T-helper 2 cell treated with Interferon-gamma antibody and Interleukin-4, amounts not matched to agents 5 μg/mL and 100 μg/mL, for 36 hours (primary cell): ENCODE data around the gene CNTROB.
A peak's percentile ranks its signal among the peaks of the same experiment; 100 is the strongest.

Experiments
- DNase-seq: peaks from one replicate; pipeline ENCODE4 v3.0.0; 2021; ENCODE audit warnings: low spot score
- H3K27ac Mint-ChIP-seq: one replicate; pipeline ENCODE4 v1.8.0; 2021; ENCODE audit warnings: mild to moderate bottlenecking, mixed read lengths
- H3K27me3 Mint-ChIP-seq: one replicate; pipeline ENCODE4 v1.8.0; 2021; ENCODE audit warnings: low read depth, mixed read lengths
- H3K36me3 Mint-ChIP-seq: one replicate; pipeline ENCODE4 v1.8.0; 2021; ENCODE audit warnings: low read depth, mixed read lengths
- H3K4me1 Mint-ChIP-seq: one replicate; pipeline ENCODE4 v1.8.0; 2021; ENCODE audit warnings: low read depth, mixed read lengths
- H3K4me3 Mint-ChIP-seq: one replicate; pipeline ENCODE4 v1.8.0; 2022; ENCODE audit warnings: mild to moderate bottlenecking, moderate library complexity, mixed read lengths
- H3K9me3 Mint-ChIP-seq: one replicate; pipeline ENCODE4 v1.8.0; 2021; ENCODE audit warnings: mixed read lengths

CNTROB gene

DNA sequence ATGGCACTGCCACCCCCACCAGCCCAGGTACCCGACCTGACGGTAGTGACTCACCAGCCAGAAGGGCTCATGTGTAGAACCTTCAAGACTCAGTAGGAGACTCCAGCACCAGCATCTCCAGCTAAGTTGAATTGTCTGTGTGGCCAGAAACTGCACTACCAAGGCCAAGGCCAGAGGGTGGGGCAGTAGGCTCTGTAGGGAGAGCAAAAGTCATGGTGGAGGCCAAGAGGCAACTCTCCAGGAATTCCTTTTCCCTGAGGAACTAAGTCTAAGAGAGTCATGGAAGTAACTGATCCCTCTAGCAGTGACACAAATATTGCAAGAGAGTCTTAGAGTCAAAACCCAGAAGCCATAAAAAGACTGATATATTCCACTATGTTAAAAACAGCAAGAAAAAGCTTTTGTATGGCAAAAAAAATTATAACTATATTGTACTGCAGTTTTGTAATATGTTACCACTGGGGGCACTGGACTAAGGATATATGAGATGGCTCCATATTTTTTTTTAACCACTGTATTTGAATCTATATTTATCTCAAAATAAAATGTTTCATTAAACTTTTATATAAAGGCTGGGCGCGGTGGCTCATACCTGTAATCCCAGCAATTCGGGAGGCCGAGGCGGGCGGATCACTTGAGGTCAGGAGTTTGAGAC, 40.3 kb downstream of the CNTROB start:
- peaks cover 3% of the 10 kb centered on the region for H3K4me1 Mint-ChIP-seq
- peaks cover 21% of the 10 kb centered on the region for H3K9me3 Mint-ChIP-seq
- peaks cover 7% of the 10 kb centered on the region for H3K36me3 Mint-ChIP-seq
- no peak for DNase-seq
- peaks cover 11% of the 10 kb centered on the region for H3K27me3 Mint-ChIP-seq
- no peak overlapping the region for H3K27ac Mint-ChIP-seq
- no peak overlapping the region for H3K4me3 Mint-ChIP-seq

- Mint-ChIP-seq H3K4me1 (no peaks in the 10 kb centered on the region), H3K9me3 (peaks cover 24% of the 10 kb centered on the region), H3K27me3 (peaks cover 12% of the 10 kb centered on the region), H3K27ac (no peak overlapping the region), H3K4me3 (no peak overlapping the region), H3K36me3 (peaks cover 7% of the 10 kb centered on the region)
- DNase-seq: no peak
These were observed 42.7 kb downstream of the CNTROB start for GRCh38 chr17:7974638-7975131.

DNA sequence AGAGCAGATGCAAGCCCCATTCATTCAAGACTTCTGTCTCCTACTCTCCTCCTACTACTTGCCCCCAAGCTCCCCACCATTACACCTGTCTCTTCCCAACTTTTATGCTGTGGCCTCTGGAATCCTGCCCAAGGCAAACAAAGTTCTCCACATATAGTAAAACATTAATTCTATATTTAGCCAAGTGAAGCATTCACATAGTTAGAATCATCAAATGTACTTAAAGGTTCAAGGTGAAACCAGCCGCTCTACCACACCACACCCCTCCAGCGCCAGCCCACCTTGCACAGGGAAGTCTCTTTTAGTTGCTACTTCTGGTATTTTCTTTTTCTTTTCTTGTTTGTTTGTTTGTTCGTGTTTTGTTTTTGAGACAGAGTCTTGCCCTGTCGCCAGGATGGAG, 45.0 kb downstream of the CNTROB start:
- Mint-ChIP-seq H3K36me3 (peaks cover 7% of the 10 kb centered on the region), H3K27ac (no peak overlapping the region), H3K9me3 (peaks cover 24% of the 10 kb centered on the region), H3K27me3 (peaks cover 3% of the 10 kb centered on the region), H3K4me3 (no peak overlapping the region), H3K4me1 (no peaks in the 10 kb centered on the region)
- no peak for DNase-seq

DNA sequence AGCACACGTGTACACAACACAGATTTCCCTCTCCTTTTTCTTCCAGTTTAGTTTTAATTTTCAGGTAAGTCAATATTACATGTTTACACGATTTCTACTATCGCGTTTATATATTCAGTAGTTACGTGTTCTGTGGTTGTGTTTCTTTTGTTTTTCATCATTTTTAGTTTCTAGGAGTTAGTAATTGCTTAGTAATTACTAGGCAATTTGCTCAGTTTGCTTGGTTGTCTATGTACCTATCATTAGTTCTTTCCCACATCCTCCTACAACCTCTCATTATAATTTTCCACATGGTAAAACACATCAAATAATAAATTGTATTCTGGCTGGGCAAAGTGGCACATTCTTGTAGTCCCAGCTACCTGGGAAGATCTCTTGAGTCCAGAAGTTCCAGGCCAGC, 45.8 kb downstream of the CNTROB start:
- peaks cover 5% of the 10 kb centered on the region for H3K27me3 Mint-ChIP-seq
- no peak overlapping the region for H3K4me3 Mint-ChIP-seq
- H3K4me1 Mint-ChIP-seq: peaks cover 5% of the 10 kb centered on the region
- peaks cover 7% of the 10 kb centered on the region for H3K36me3 Mint-ChIP-seq
- no peak for DNase-seq
- H3K9me3 Mint-ChIP-seq: peaks cover 24% of the 10 kb centered on the region
- H3K27ac Mint-ChIP-seq: no peak overlapping the region

DNA sequence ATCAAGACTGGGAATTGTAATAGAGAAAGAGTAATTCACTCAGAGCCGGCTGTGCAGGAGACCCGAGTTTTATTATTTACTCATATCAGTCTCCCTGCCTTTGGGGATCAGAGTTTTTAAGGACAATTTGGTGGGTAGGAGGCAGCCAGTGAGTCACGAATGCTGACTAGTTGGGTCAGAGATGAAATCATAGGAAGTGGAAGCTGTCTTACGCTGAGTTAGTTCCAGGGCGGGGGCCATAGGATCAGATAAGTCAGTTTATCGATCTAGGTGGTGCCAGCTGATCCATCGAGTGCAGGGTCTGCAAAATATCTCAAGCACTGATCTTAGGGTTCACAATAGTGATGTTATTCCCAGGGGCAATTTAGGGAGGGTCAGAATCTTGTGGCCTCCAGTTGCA, 50.2 kb downstream of the CNTROB start:
- Mint-ChIP-seq H3K27me3 (peaks cover 5% of the 10 kb centered on the region), H3K27ac (no peak overlapping the region)
- no peak for DNase-seq

DNA sequence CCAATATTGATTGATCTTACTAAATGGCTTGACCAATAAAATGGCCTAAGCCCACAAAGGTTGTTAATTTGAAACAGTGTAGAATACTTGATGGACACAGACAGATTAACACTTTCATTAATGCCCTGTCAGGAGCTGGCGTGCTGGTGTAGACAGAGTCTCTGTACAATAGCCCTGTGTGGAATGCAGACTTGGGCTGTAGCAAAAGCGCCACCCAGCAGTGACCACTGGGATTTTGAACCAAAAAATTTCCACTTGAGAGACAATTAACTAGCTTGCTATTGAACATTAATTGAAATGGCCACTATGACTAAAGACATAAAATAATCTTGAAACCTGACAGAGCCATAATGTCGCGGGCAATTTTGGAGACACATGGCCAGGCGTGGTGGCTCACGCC, 50.7 kb downstream of the CNTROB start:
- no peaks in the 10 kb centered on the region for H3K36me3 Mint-ChIP-seq
- H3K27ac Mint-ChIP-seq: no peak overlapping the region
- peaks cover 5% of the 10 kb centered on the region for H3K27me3 Mint-ChIP-seq
- H3K9me3 Mint-ChIP-seq: peaks cover 2% of the 10 kb centered on the region
- no peak overlapping the region for H3K4me3 Mint-ChIP-seq
- DNase-seq: no peak
- H3K4me1 Mint-ChIP-seq: peaks cover 5% of the 10 kb centered on the region

More for the DNA sequence above, 50.2 kb downstream of the CNTROB start:
- H3K36me3 Mint-ChIP-seq: no peaks in the 10 kb centered on the region
- peaks cover 5% of the 10 kb centered on the region for H3K4me1 Mint-ChIP-seq
- peaks cover 4% of the 10 kb centered on the region for H3K9me3 Mint-ChIP-seq
- H3K4me3 Mint-ChIP-seq: no peak overlapping the region

DNA sequence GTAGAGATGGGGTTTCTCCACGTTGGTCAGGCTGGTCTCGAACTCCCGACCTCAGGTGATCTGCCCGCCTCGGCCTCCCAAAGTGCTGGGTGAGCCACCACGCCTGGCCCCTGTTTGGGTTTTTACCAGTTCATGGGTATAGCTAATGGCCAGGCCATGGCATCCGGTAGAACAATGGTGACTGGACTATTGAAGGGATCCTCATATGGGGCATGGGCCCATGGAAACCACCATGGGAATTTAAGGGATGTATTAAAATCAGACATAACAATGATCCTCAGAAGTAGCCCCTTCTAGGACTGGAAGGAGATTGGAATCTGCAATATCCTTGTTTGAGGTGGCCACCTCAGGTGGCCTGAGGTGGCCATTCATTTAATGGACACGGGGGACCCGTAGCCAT, 52.9 kb downstream of the CNTROB start:
- no peaks in the 10 kb centered on the region for H3K9me3 Mint-ChIP-seq
- DNase-seq: no peak
- H3K4me3 Mint-ChIP-seq: no peak overlapping the region
- H3K27ac Mint-ChIP-seq: no peak overlapping the region
- no peaks in the 10 kb centered on the region for H3K36me3 Mint-ChIP-seq
- peaks cover 3% of the 10 kb centered on the region for H3K27me3 Mint-ChIP-seq
- peaks cover 15% of the 10 kb centered on the region for H3K4me1 Mint-ChIP-seq

GRCh38 chr17:7987112-7987893, 55.3 kb downstream of the CNTROB start:
- H3K27me3 Mint-ChIP-seq: peaks cover under 1% of the 10 kb centered on the region
- no peaks in the 10 kb centered on the region for H3K36me3 Mint-ChIP-seq
- H3K27ac Mint-ChIP-seq: peak overlapping the region; percentile 17
- DNase-seq: no peak
- H3K4me1 Mint-ChIP-seq: peaks cover 24% of the 10 kb centered on the region
- H3K4me3 Mint-ChIP-seq: no peak overlapping the region
- H3K9me3 Mint-ChIP-seq: no peaks in the 10 kb centered on the region

GRCh38 chr17:7988750-7989178, 56.8 kb downstream of the CNTROB start:
- H3K27me3 Mint-ChIP-seq: no peaks in the 10 kb centered on the region
- peaks cover 24% of the 10 kb centered on the region for H3K4me1 Mint-ChIP-seq
- H3K4me3 Mint-ChIP-seq: no peak overlapping the region
- DNase-seq: peak; percentile 37
- no peaks in the 10 kb centered on the region for H3K9me3 Mint-ChIP-seq
- H3K27ac Mint-ChIP-seq: no peak overlapping the region
- no peaks in the 10 kb centered on the region for H3K36me3 Mint-ChIP-seq

GRCh38 chr17:7989781-7990655, 58.0 kb downstream of the CNTROB start:
- Mint-ChIP-seq H3K27me3 (peaks cover 6% of the 10 kb centered on the region), H3K36me3 (no peaks in the 10 kb centered on the region), H3K4me1 (peaks cover 24% of the 10 kb centered on the region), H3K4me3 (peak overlapping the region; percentile 76), H3K9me3 (no peaks in the 10 kb centered on the region), H3K27ac (peak overlapping the region; percentile 72)
- peak; percentile 88 for DNase-seq

DNA sequence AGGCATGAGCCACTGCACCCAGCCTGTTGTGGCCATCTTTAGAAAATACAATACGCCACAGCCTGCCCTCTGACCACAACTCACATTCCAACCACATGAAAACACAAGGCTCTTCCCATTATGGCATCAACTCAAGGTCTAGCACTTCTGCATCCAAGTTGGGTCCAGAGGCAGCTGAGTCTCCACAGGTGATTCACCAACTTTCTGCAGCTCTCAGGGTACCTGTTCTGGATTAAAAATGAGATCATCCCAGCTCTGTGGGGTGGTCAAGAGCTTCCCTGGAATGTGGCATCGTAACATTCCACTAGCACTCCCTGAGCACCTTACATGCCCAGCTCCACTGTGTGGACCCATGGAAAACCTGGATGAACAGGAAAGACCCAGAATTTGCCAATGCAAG, 60.5 kb downstream of the CNTROB start:
- Mint-ChIP-seq H3K27ac (peak overlapping the region; percentile 26), H3K9me3 (no peaks in the 10 kb centered on the region), H3K4me1 (peaks cover 27% of the 10 kb centered on the region), H3K4me3 (no peak overlapping the region), H3K27me3 (peaks cover 19% of the 10 kb centered on the region), H3K36me3 (no peaks in the 10 kb centered on the region)
- no peak for DNase-seq

DNA sequence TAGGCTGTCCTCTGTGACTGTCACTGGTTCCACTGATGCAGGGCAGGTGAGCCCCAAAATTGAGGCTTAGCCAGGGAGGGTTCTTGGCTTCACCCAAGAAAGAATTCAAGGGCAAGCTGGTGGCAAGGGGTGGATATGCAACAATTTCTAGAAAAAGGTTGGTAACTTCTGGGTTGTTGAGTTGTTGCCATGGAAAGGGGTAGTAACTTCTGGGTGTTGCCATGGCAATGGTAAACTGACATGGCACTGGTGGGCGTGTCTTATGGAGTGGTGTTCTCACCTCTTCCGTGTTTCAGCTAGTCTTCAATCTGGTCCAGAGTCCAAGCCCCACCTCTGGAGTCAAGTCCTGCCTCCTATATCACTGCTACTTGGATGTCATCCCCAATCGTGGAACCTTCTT, 60.9 kb downstream of the CNTROB start:
- no peak for DNase-seq
- H3K27ac Mint-ChIP-seq: no peak overlapping the region
- peaks cover 19% of the 10 kb centered on the region for H3K27me3 Mint-ChIP-seq
- no peaks in the 10 kb centered on the region for H3K9me3 Mint-ChIP-seq
- peaks cover 27% of the 10 kb centered on the region for H3K4me1 Mint-ChIP-seq
- no peaks in the 10 kb centered on the region for H3K36me3 Mint-ChIP-seq
- no peak overlapping the region for H3K4me3 Mint-ChIP-seq

- Mint-ChIP-seq H3K9me3 (no peaks in the 10 kb centered on the region), H3K4me1 (peaks cover 24% of the 10 kb centered on the region), H3K36me3 (no peaks in the 10 kb centered on the region), H3K4me3 (no peak overlapping the region), H3K27me3 (peaks cover 25% of the 10 kb centered on the region), H3K27ac (no peak overlapping the region)
- DNase-seq: no peak
These were observed 62.1 kb downstream of the CNTROB start for GRCh38 chr17:7993972-7994589.
